ENCODE results near the gene SLC16A4.

DNA sequence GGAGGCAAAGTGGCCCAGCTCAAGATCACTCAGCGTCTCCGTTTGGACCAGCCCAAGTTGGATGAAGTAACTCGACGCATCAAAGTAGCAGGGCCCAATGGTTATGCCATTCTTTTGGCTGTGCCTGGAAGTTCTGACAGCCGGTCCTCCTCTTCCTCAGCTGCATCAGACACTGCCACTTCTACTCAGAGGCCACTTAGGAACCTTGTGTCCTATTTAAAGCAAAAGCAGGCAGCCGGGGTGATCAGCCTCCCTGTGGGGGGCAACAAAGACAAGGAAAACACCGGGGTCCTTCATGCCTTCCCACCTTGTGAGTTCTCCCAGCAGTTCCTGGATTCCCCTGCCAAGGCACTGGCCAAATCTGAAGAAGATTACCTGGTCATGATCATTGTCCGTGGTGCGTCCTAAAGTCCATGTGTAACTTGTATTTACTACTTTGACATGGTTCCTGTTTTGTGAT lies 48.9 kb downstream of the SLC16A4 start:
- TF ChIP-seq, protein P1, sequence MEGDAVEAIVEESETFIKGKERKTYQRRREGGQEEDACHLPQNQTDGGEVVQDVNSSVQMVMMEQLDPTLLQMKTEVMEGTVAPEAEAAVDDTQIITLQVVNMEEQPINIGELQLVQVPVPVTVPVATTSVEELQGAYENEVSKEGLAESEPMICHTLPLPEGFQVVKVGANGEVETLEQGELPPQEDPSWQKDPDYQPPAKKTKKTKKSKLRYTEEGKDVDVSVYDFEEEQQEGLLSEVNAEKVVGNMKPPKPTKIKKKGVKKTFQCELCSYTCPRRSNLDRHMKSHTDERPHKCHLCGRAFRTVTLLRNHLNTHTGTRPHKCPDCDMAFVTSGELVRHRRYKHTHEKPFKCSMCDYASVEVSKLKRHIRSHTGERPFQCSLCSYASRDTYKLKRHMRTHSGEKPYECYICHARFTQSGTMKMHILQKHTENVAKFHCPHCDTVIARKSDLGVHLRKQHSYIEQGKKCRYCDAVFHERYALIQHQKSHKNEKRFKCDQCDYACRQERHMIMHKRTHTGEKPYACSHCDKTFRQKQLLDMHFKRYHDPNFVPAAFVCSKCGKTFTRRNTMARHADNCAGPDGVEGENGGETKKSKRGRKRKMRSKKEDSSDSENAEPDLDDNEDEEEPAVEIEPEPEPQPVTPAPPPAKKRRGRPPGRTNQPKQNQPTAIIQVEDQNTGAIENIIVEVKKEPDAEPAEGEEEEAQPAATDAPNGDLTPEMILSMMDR (conservative IDR thresholded peaks at IDR 0.05; ENCODE audit: low read depth, low read length): no peak
- TF ChIP-seq EZH2phosphoT487 (IDR thresholded peaks at IDR 0.05; ENCODE audit: borderline replicate concordance, low read length): no peak

Measured in PC-3 (cell line).